BE2C (cell line): ENCODE data around the gene FOXD2.

ENCODE experiments used
- DNase-seq: peaks from one replicate; pipeline ENCODE4 v3.0.0-alpha.2; 2020
- H3K27me3 ChIP-seq: fragments of 250-450 bp; sonication (Bioruptor Pico); 2 replicates; pipeline ENCODE4 v1.5.1; 2020; ENCODE audit warnings: mild to moderate bottlenecking
- H3K36me3 ChIP-seq: fragments of 250-450 bp; sonication (Bioruptor Pico); 2 replicates; pipeline ENCODE4 v1.5.1; 2020; ENCODE audit warnings: mild to moderate bottlenecking
- H3K4me1 ChIP-seq: fragments of 250-450 bp; sonication (Bioruptor Pico); 2 replicates; pipeline ENCODE4 v1.5.1; 2020
- H3K4me3 ChIP-seq: 2 replicates; pipeline ENCODE4 v1.5.1; 2011; ENCODE audit warnings: low read depth, low read length
- H3K9me3 ChIP-seq: fragments of 250-450 bp; sonication (Bioruptor Pico); 2 replicates; pipeline ENCODE4 v1.5.1; 2020
- TF ChIP-seq, protein P1 (sequence below): IDR thresholded peaks from 2 replicates; pipeline ENCODE4 v1.5.1; 2012; ENCODE audit warnings: mild to moderate bottlenecking, low read depth, low read length

The FOXD2 gene

DNA sequence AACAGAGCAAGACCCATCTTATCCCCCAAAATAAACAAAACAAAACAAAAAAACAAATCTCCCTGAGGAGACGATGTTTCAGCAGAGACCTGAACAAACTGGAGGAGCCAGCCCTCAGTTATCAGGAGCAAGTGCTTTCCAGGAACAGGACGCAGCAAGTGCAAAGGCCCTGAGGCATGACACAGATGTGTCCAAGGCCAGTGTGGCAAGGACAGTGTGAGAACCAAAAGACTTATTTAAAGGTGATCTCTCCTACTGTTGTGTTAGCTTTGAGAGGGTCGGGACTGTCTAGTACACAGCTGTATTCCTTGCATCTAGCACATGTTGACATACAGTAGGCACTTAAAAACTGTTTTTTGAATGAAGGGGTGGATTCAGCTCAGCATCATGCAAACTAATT is 48.0 kb downstream of the FOXD2 start:
- H3K36me3 ChIP-seq = no peaks in the 10 kb centered on the region
- DNase-seq = no peak
- TF ChIP-seq, protein P1, sequence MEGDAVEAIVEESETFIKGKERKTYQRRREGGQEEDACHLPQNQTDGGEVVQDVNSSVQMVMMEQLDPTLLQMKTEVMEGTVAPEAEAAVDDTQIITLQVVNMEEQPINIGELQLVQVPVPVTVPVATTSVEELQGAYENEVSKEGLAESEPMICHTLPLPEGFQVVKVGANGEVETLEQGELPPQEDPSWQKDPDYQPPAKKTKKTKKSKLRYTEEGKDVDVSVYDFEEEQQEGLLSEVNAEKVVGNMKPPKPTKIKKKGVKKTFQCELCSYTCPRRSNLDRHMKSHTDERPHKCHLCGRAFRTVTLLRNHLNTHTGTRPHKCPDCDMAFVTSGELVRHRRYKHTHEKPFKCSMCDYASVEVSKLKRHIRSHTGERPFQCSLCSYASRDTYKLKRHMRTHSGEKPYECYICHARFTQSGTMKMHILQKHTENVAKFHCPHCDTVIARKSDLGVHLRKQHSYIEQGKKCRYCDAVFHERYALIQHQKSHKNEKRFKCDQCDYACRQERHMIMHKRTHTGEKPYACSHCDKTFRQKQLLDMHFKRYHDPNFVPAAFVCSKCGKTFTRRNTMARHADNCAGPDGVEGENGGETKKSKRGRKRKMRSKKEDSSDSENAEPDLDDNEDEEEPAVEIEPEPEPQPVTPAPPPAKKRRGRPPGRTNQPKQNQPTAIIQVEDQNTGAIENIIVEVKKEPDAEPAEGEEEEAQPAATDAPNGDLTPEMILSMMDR = no peak
- H3K27me3 ChIP-seq = no peaks in the 10 kb centered on the region
- H3K4me3 ChIP-seq = no peak overlapping the region
- no peaks in the 10 kb centered on the region for H3K4me1 ChIP-seq
- H3K9me3 ChIP-seq = no peaks in the 10 kb centered on the region

DNA sequence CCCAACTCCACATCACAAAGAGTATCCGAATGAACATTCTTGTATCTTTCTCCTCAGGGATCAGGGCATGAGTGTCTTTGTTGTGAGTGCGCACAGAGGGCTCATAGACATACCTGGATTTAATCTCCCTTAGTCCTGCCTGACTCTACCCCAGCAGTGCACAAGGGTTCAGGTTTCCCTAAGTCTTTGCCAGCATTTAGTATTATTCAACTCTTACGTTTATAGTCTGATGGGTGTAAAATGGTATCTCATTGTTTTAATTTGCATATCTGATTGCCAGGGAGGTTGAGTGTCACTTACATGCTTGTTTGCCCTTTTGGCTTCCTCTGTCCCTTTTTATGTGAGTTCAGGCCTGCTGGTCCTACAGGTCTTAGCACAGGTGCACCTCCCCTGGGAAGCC is 49.5 kb downstream of the FOXD2 start:
- Histone ChIP-seq H3K36me3 (no peaks in the 10 kb centered on the region), H3K4me3 (no peak overlapping the region), H3K9me3 (no peaks in the 10 kb centered on the region), H3K4me1 (no peaks in the 10 kb centered on the region), H3K27me3 (no peaks in the 10 kb centered on the region)
- TF ChIP-seq, protein P1 = no peak
- DNase-seq = no peak

DNA sequence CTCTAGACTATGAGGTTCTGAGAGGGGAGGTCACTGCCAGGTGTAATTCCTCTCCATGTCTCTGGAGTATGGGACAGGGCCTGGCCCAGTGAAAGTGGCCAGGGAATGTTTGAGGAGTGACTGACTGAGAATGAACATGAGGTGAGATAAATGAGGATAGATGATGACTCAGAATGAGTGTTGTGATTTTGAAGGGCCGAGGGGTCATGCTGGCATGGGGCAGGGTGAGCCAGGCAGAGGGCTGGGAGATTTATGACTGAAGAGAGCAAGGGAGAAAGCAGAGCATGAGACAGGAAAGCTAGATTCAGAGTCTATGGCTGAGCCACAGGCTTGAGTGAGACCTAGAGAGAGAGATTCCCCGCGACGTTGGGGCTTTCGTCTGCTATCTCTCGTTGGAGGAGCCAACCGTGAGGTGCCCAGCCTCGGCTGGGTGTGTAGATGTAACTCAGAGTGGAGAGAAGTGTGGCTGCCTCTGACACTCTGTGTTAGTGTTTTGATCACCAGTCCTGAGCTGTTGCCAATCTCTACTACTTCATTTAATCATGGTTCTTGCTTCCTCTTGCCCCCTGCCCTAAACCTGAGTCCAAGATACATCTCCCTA is 50.1 kb downstream of the FOXD2 start:
- Histone ChIP-seq H3K4me3 (no peak overlapping the region), H3K36me3 (no peaks in the 10 kb centered on the region), H3K9me3 (no peaks in the 10 kb centered on the region), H3K4me1 (no peaks in the 10 kb centered on the region), H3K27me3 (no peaks in the 10 kb centered on the region)
- DNase-seq = no peak
- TF ChIP-seq, protein P1 = no peak
